NCI-H187 (cell line): Measurements from ENCODE around the gene RHEBL1.

ENCODE experiments used
- DNase-seq, 2 experiments: peaks; one replicate each; lab custom pipeline; 2025; lab: John Stamatoyannopoulos, UW

RHEBL1 gene

DNA sequence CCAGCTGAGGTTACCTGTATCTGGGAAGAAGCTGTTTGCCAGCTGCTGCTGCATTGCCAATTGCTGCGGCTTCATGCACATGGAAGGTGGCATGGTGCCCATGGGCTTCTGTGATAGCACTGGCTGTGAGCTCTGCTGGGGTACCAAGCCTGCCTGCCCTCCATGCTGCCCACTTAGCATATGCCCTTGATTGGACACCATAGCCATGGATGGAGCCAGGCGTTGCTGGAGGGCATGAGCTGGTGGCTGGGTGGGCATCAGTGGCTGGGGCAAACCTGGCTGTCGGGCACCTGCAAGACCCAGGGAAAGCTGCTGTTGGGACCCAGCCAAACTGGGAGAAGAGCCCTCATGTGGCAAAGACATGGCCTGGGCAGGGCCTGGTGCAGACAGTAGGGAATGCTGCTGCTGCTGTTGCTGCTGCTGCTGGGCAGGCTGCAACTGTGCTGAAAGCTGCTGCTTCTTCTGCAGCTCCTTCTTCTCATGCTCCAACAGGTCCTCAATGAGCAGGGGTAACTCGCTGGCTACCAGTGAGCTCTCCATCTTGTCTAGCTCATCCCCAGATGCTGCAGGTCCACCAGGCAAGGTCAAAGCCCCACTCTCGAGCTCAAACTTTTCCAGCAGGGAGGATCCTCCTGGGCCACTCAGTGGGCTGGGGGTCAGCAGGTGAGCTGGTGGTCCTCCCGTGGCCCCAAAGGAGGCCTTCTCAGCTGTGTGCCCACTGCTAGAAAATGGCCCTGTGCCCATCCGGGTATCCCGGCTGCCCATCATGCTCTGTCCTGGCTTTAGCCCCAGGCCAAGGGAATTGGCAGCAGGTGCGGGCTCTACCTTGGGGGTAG lies 32.5 kb downstream of the RHEBL1 start:
- no peak for DNase-seq

DNA sequence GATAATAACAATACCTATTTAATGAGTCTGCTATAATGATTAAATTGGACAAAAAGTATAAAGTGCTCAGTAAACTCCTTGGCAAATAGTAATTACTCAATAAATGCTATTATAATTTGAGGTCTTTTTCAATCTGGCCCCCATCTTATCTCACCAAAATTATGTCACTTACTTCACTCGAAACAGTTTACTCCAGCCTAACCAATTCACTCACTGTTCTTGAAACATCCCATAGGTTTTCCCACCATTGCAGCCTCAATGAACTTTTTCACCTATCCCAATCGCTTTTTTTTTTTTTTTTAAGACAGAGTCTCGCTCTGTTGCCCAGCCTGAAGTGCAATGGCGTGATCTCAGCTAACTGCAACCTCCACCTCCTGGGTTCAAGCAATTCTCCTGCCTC lies 33.8 kb downstream of the RHEBL1 start:
- DNase-seq: no peak

DNA sequence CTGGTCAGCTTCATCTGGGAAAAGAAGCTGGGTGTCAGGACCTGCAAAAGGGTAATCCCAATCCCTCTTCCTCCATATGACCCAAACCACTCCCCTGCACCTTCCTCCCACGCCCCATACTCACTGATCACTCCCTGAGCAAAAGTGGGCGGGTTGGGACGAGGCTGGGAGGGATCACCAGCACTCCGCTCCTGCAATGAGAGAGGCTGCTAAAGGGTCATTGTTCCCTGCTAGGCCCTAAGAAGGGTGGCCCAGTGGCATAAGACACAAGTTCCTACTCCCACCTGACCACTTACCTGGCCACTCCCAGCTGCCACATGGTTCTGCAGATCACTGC lies 35.5 kb downstream of the RHEBL1 start:
- DNase-seq: no peak

- no peak for DNase-seq
These were observed 36.0 kb downstream of the RHEBL1 start for GRCh38 chr12:49033611-49034285.

GRCh38 chr12:49032679-49033447 lies 36.9 kb downstream of the RHEBL1 start:
- no peak for DNase-seq

DNA sequence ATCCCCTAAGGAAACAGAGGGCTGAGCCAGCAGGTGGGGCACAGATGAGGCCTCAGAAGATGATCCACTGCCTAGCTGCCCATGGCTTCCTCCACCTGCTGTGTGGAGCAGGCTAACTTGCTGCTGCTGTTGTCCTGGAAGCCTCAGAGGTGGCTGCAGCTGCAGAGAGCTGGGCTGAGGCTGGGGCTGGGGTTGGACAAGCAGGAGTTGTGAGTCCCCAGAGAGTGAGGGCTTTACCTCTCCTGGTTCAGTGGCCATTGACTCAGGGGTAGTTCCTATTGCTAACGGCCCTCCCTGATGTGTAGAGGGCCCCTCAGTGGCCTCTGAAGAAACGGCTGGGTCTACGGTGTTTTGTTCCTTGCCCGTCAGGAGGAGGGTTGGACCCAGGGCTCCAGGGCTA lies 37.5 kb downstream of the RHEBL1 start:
- no peak for DNase-seq

DNA sequence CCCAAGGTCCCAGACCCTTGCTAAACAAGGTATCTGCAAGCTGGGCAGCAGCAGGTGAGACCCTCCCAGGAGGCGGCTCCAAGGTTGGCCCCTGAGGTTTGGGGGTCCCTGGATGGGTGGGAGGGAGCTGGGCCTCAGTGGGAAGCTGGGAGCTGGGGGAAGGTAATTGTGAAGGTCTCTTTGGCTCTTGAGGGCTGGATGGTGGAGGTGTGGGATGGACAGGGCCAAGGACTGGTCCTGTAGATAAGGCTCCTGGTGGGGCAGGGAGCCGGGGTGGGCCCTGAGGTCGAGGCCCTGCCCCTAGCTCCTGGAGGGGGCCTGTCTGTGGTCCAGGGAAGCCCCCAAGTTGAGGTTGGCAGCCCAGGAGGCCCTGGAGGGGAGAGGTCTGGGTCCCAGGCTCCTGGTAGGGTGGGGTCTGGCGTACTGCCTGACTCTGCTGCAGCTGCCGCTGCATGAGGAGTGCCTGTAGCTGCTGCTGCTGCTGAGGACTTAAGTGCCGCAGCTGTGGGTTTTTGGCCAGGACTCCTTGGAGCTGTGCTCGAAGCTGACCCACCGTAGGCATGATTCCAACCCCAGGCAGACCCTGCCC lies 38.1 kb downstream of the RHEBL1 start:
- no peak for DNase-seq

GRCh38 chr12:49030714-49031572 lies 38.8 kb downstream of the RHEBL1 start:
- DNase-seq: no peak

DNA sequence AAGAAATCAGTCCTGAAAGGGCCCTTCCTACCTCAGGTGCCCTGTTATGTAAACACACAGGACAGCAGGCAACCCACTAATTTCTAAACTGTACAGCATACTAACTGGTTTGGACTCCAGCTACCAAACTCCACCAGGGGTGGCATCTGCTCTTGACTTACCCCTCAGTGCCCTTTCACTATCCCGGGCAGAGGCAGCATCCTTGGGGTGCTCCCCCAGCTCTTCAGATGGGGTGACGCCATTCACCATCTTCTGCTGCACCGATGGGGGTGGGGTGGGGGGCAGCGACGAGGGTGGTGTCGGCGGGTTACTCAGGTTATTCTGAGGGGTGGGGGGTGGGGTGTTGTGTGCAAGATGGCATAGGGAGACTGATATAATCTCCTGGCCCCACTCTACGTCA lies 39.7 kb downstream of the RHEBL1 start:
- no peak for DNase-seq

DNA sequence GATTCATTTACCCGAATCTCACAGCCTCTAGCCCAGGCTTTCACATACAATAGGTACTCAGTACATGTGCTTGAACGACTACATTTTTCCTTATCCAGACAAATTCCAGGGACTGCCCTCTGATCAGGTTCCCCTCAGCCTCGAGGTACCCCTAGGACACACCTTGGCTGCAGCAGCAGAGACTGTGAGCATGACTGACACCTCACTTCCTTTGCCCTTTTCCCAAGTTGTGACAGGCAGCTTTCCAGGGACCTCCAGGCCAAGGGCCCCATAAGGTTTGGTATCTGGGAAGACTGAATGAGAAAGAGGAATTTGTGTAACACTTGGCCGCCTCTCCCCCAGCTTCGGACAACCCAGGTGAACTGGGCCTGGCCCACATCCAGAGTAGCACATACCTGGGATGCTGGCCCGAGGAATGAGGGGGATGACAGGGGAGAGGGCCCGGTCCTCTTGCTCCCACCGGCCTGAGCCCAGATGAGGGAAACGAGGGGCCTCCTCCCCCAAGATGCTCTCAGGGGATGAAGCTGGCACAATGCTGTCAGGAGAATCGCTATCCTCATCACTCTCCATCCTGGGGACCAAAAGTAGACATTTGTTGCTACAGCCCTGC lies 41.0 kb downstream of the RHEBL1 start:
- no peak for DNase-seq

DNA sequence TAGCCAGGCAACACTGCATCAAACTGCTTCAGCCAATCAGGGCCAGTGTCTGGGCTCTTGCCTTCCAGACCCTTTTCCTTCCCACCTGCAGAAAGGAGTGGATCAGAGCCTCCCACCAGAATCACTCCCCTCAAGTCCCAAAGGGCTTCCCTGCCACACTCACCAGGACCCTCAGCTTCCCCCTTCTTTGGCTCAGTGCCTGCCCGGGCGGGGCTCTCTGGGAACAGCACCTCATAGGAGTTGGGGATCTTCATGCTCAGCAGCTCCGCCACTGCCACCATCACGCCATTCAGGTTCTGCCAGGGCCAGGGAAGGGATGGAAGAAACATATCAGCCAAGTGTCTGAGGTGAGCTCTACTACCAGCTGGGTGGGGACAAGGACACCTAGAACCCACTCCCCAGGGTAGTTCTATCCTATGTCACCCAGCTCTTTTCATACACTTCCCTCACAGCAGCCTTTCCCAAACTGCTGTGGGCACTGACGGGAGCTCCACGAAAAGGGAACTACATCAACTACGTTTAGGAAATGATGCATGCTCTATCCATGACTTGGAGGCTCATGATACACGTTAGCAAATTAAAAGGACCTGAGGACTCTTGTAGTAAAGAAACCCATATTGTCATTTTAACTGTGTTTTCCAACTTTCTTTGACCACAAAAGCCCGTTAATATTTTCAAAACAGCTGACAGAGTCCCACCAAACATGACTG lies 41.8 kb downstream of the RHEBL1 start:
- no peak for DNase-seq

GRCh38 chr12:49026678-49027480 lies 42.9 kb downstream of the RHEBL1 start:
- no peak for DNase-seq

DNA sequence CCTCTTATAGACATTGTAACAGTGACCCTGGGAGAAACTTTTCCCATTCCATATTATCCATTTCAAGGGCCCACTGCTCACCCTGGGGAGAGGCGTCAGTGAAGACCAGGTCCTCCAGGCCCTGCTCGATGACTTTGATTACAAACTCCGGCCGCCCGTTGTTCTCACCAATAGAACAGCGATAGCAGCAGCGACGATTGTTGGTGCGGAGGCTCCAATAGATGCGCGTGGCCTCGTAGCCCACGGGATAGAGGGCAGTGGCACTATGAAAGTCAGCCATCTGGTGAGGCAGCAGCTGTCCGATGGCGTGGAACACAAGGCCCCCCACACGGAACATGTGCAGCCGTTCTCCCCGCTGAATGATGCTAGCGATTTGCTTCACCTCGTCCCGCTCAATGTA lies 43.7 kb downstream of the RHEBL1 start:
- no peak for DNase-seq

DNA sequence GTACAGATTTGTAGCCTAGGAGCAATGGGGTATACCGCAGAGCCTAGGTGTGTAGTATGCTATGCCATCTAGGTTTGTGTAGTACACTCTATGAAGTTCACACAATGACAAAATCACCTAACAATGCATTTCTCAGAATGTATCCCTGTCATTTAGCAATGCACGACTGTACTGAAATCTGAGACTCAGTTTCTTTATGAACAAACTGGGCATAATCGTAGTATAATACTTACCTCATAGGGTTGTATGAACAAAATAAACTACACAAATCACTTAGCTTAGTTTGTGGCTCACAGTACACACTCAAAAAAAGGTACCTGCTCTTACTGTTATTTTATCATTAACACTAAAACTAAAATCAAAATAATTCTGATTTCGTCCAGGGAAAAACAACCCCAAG lies 44.3 kb downstream of the RHEBL1 start:
- DNase-seq: no peak

DNA sequence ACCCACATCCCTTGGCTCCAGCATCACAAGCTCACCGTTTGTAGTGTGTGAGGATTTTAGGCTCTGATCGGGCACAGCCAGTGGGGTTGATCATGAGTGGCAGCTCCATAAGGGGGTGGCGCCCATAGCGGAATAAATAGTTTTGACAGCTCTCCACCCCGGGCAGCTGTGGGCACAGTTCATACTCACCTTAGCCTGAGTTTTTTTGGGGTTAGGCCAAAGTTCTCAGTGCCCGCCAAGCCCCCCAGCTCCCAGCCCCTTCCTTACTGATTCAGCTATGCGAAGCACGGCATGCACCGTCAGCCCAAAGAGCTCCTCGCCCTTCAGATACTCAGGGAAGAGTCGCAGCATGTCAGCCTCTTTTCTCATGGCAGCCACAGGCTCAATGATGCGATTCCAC lies 45.2 kb downstream of the RHEBL1 start:
- DNase-seq: no peak

- DNase-seq: no peak
These were observed 46.0 kb downstream of the RHEBL1 start for GRCh38 chr12:49023812-49024211.

- DNase-seq: no peak
These were observed 47.1 kb downstream of the RHEBL1 start for GRCh38 chr12:49022558-49023178.

GRCh38 chr12:49021292-49021915 lies 48.4 kb downstream of the RHEBL1 start:
- no peak for DNase-seq

- DNase-seq: no peak
These were observed 49.3 kb downstream of the RHEBL1 start for GRCh38 chr12:49020441-49020840.
